ENCODE measurements around the gene CYP27B1.
"Not testable (repeated sequence)": the region's sequence is repeated elsewhere in the genome, so short reads cannot be mapped to it uniquely, and the experiment has no call there.

Gene CYP27B1

GRCh38 chr12:57720606-57721595 lies 46.0 kb downstream of the CYP27B1 start:
- DNase-seq, result no peak

DNA sequence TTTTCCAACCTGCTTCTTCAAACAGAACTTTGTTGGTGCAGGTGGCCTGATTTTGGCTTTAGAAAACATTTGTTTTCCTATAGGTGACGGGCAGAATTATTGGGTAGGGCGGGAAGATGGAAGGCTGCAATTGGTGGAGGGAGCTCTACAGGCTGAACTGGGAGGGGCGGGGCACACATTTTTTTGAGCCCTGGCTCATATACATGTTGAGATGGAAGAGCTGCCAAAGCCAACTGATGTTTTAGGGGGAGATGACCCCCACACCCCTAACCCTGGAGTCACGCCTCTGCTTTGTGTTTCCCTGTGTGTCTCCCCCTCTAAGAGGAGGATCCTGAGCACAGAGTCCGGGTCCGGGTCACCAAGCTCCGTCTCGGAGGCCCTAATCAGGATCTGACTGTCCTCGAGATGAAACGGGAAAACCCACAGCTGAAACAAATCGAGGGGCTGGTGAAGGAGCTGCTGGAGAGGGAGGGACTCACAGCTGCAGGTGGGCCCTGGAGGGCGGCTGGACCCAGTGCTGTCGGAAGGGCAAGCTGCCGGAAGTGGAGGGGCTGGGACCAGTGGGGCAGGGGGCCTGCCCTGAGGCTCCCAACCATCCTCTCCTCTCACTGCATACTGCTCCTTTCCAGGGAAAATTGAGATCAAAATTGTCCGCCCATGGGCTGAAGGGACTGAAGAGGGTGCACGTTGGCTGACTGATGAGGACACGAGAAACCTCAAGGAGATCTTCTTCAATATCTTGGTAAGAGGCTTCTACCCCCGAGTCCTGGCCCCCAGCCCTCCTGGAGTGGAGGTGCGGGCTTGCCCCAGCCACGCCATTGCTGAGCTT lies 46.9 kb downstream of the CYP27B1 start:
- no peak for DNase-seq

GRCh38 chr12:57718641-57719528 lies 48.0 kb downstream of the CYP27B1 start:
- DNase-seq, result no peak

DNA sequence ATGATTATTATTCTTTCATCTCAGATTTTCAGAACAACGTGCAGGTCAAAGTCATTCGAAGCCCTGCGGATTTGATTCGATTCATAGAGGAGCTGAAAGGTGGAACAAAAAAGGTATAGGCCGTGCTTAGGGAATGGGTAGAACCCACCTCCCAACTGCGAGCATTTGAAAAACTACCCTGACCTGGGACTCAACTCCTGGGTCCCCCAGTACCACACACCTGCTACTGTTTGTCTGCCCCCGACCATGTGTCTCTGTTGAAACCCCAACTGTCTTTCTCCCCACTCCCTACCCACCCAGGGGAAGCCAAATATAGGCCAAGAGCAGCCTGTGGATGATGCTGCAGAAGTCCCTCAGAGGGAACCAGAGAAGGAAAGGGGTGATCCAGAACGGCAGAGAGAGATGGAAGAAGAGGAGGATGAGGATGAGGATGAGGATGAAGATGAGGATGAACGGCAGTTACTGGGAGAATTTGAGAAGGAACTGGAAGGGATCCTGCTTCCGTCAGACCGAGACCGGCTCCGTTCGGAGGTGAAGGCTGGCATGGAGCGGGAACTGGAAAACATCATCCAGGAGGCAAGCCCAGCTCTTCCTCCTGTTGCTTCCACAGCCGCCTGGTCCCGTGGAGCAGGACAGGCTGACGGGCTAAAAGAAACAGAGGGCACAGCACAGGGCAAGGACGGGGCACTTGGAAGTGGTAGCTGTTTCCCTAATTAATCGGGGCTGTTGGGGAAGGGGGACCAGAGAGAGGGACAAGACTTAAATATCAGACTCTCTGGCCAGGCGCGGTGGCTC lies 48.8 kb downstream of the CYP27B1 start:
- no peak for DNase-seq

GRCh38 chr12:57717131-57717530 lies 49.7 kb downstream of the CYP27B1 start:
- no peak for DNase-seq

GRCh38 chr12:57716305-57716704 lies 50.6 kb downstream of the CYP27B1 start:
- no peak for DNase-seq

DNA sequence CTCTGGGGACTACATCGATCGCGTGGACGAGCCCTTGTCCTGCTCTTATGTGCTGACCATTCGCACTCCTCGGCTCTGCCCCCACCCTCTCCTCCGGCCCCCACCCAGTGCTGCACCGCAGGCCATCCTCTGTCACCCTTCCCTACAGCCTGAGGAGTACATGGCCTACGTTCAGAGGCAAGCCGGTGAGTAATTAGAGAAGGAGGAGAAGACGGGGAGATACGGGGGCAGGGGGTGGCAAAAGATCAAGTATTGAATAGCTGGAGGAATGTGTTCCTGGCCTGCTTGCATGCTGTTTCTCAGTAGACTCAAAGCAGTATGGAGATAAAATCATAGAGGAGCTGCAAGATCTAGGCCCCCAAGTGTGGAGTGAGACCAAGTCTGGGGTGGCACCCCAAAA lies 51.1 kb downstream of the CYP27B1 start:
- DNase-seq, result no peak

- DNase-seq, result not testable (repeated sequence)
Observed at GRCh38 chr12:57715036-57715748, 51.7 kb downstream of the CYP27B1 start.

- DNase-seq, result no peak
Observed at GRCh38 chr12:57713209-57713608, 53.7 kb downstream of the CYP27B1 start.

DNA sequence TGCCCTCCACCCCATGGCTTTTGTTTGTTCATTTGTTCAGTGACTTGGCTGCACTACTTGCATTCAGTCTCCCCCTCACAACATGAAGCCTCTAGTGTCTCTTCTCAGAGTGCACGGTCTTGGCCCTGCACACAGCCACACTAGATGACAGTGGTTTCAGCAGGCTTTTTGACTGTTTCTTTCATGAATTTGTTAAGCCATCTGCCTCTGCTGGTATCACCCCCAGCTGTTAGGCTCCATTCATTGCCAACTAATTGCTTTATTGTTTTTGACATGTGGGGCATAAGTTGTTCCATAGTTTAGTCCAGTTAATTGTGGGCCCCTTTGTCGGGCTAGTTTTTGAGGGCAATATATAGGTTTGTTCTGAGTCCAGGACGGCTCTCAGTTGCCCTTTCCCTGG lies 54.2 kb downstream of the CYP27B1 start:
- DNase-seq, result no peak
